Keratinocyte (primary cell): Measurements from ENCODE around the gene GNPTG. TPM values are rescaled to one million over a fixed set of nuclear protein-coding genes. Genes with fewer than 3 reads are reported as not detected.

Experiments
- DNase-seq: peaks from one replicate; pipeline ENCODE4 v3.0.0-alpha.2; 2011; ENCODE audit warnings: low read depth, missing footprints, low spot score
- FAIRE-seq: peaks from 2 replicates; lab custom pipeline; 2011; peaks lifted over from hg19 to GRCh38; lab: Jason Lieb, UNC
- H2AFZ ChIP-seq: 2 replicates; pipeline ENCODE4 v1.6.0; 2012; ENCODE audit warnings: low read length, control low read depth, inconsistent platforms; ENCODE audit not compliant: control insufficient read depth
- H3K27ac ChIP-seq: 2 replicates; pipeline ENCODE4 v1.5.1; 2011; ENCODE audit warnings: low read length; ENCODE audit not compliant: control insufficient read depth, insufficient read depth
- H3K27me3 ChIP-seq: 3 replicates; pipeline ENCODE4 v1.6.0; 2011; ENCODE audit warnings: low read length; ENCODE audit not compliant: control insufficient read depth, insufficient read depth; ENCODE audit errors: extremely low read depth
- H3K36me3 ChIP-seq, 2 experiments: 2 replicates in 1 of 2; 3 replicates in 1 of 2; pipeline ENCODE4 v1.5.1; 2011; ENCODE audit warnings: low read length in 2 of 2, mild to moderate bottlenecking in 1 of 2; ENCODE audit not compliant: control insufficient read depth in 2 of 2, insufficient read depth in 2 of 2; ENCODE audit errors: extremely low read depth in 1 of 2
- H3K4me1 ChIP-seq: 3 replicates; pipeline ENCODE4 v1.5.1; 2011; ENCODE audit warnings: low read length; ENCODE audit not compliant: control insufficient read depth, insufficient read depth; ENCODE audit errors: extremely low read depth
- H3K4me2 ChIP-seq: 3 replicates; pipeline ENCODE4 v1.6.0; 2011; ENCODE audit warnings: low read depth, low read length; ENCODE audit not compliant: control insufficient read depth, insufficient read depth; ENCODE audit errors: extremely low read depth
- H3K4me3 ChIP-seq, 3 experiments: fragments of 200-600 bp in 1 of 3; sonication (generic) in 1 of 3; 2 replicates in 2 of 3; 3 replicates in 1 of 3; pipeline ENCODE4 v1.5.1; 2011 to 2016; ENCODE audit warnings: low read length in 3 of 3, mild to moderate bottlenecking in 3 of 3, control low read depth in 2 of 3, inconsistent platforms in 1 of 3, low read depth in 1 of 3, mixed read lengths in 1 of 3, mixed run types in 1 of 3, moderate library complexity in 1 of 3; ENCODE audit not compliant: control insufficient read depth in 2 of 3, insufficient read depth in 2 of 3; ENCODE audit errors: extremely low read depth in 1 of 3
- H3K79me2 ChIP-seq: 2 replicates; pipeline ENCODE4 v1.6.0; 2012; ENCODE audit warnings: low read length; ENCODE audit not compliant: control insufficient read depth, insufficient read depth
- H3K9ac ChIP-seq: 3 replicates; pipeline ENCODE4 v1.6.0; 2011; ENCODE audit warnings: low read length; ENCODE audit not compliant: control insufficient read depth, insufficient read depth; ENCODE audit errors: extremely low read depth
- H3K9me1 ChIP-seq: 3 replicates; pipeline ENCODE4 v1.6.0; 2011; ENCODE audit warnings: low read length; ENCODE audit not compliant: control insufficient read depth, insufficient read depth; ENCODE audit errors: extremely low read depth
- H3K9me3 ChIP-seq: 2 replicates; pipeline ENCODE4 v1.5.1; 2012; ENCODE audit warnings: low read depth, low read length; ENCODE audit not compliant: control insufficient read depth
- H4K20me1 ChIP-seq: 3 replicates; pipeline ENCODE4 v1.6.0; 2011; ENCODE audit warnings: low read length; ENCODE audit not compliant: control insufficient read depth, insufficient read depth; ENCODE audit errors: extremely low read depth
- CTCF ChIP-seq, 3 experiments: IDR thresholded peaks in 1 of 3; conservative IDR thresholded peaks in 1 of 3; optimal IDR thresholded peaks in 1 of 3; 2 replicates in 2 of 3; 3 replicates in 1 of 3; pipeline versions ENCODE3 to v1.5.1; 2011; ENCODE audit warnings: low read length in 3 of 3, mild to moderate bottlenecking in 3 of 3, moderate library complexity in 2 of 3, control low read depth in 1 of 3, inconsistent platforms in 1 of 3; ENCODE audit not compliant: insufficient read depth in 2 of 3; ENCODE audit errors: extremely low read depth in 1 of 3
- EZH2 ChIP-seq: IDR thresholded peaks from one replicate; pipeline ENCODE4 v1.6.1; 2012; ENCODE audit warnings: inconsistent platforms, mild to moderate bottlenecking, low read length, moderate library complexity
- dilution Hi-C: fragments of 300-500 bp; cut with MboI; formaldehyde crosslinking; loops from one replicate; pipeline ENCODE4 v1.7.0; 2020; ENCODE audit warnings: low sequenced_read_pairs; ENCODE audit not compliant: extremely low pct_ligation_motif_present
- polyA plus RNA-seq, 5 experiments: library from polyadenylated mRNA; depleted of rRNA in 3 of 5; stranded (reverse) in 3 of 5; stranded (forward) in 1 of 5; unstranded in 1 of 5; fragments of >200 nt; gene quantifications; 1 replicate in 1 of 5; 2 replicates in 3 of 5; 3 replicates in 1 of 5; pipeline versions ENCODE4 v1.2.1 to v1.2.3, GENCODE V29; 2011 to 2012; ENCODE audit warnings: missing spikeins in 2 of 5, low read depth in 1 of 5, low replicate concordance in 1 of 5

Gene GNPTG
- polyA plus RNA-seq, 1 donor (not counting 4 experiments of a cell fraction or from before 2014, with no cell fraction given): 30.9 TPM

- Histone ChIP-seq H3K79me2 (no peaks in the 10 kb centered on the region), H3K27me3 (no peaks in the 10 kb centered on the region), H3K9me3 (no peaks in the 10 kb centered on the region), H3K4me2 (no peak overlapping the region), H3K36me3 (peaks cover 0 to 6% of the 10 kb centered on the region in 2 experiments), H3K9ac (no peak overlapping the region), H2AFZ (no peak overlapping the region), H3K4me1 (no peaks in the 10 kb centered on the region), H4K20me1 (no peaks in the 10 kb centered on the region), H3K4me3 (no peak overlapping the region), H3K27ac (no peak overlapping the region), H3K9me1 (no peaks in the 10 kb centered on the region)
- TF ChIP-seq EZH2: no peak
- TF ChIP-seq CTCF (optimal IDR thresholded peaks at IDR 0.05 in 1 of 3, IDR thresholded peaks at IDR 0.05 in 1 of 3, conservative IDR thresholded peaks at IDR 0.05 in 1 of 3; ENCODE audit: extremely low read depth in 1 of 3, insufficient read depth in 2 of 3, low read length in 3 of 3): no peak
- no peak for FAIRE-seq
- dilution Hi-C loops: no loop called here
- no peak for DNase-seq
Measured at GRCh38 chr16:1389762-1390161, 38.0 kb downstream of the GNPTG start.

- no peaks in the 10 kb centered on the region for H3K79me2 ChIP-seq
- H3K27me3 ChIP-seq: no peaks in the 10 kb centered on the region
- H3K4me3 ChIP-seq: no peak overlapping the region
- no peaks in the 10 kb centered on the region for H4K20me1 ChIP-seq
- no peak overlapping the region for H2AFZ ChIP-seq
- H3K9ac ChIP-seq: no peak overlapping the region
- no peak overlapping the region for H3K4me2 ChIP-seq
- FAIRE-seq: no peak
- TF ChIP-seq CTCF (optimal IDR thresholded peaks at IDR 0.05 in 1 of 3, IDR thresholded peaks at IDR 0.05 in 1 of 3, conservative IDR thresholded peaks at IDR 0.05 in 1 of 3; ENCODE audit: extremely low read depth in 1 of 3, insufficient read depth in 2 of 3, low read length in 3 of 3) (no peak), EZH2 (no peak)
- dilution Hi-C loops: no loop called here
- H3K36me3 ChIP-seq: peaks cover 0 to 6% of the 10 kb centered on the region in 2 experiments
- H3K27ac ChIP-seq: no peak overlapping the region
- no peaks in the 10 kb centered on the region for H3K9me1 ChIP-seq
- no peaks in the 10 kb centered on the region for H3K9me3 ChIP-seq
- DNase-seq: no peak
- no peaks in the 10 kb centered on the region for H3K4me1 ChIP-seq
Measured at GRCh38 chr16:1390239-1390779, 38.6 kb downstream of the GNPTG start.
